C4-2B (cell line): Measurements from ENCODE around the gene CPB2.

ENCODE experiments used
- H3K27ac ChIP-seq: fragments of 450-650 bp; 2 replicates; pipeline ENCODE4 v1.5.1; 2017
- ZFX ChIP-seq: fragments of 450-650 bp; IDR thresholded peaks from 2 replicates; pipeline ENCODE4 v1.6.1; 2017
- TF ChIP-seq, protein P1 (sequence below): fragments of 450-650 bp; conservative IDR thresholded peaks from 2 replicates; pipeline ENCODE4 v1.5.1; 2017; ENCODE audit warnings: mild to moderate bottlenecking

The CPB2 gene

DNA sequence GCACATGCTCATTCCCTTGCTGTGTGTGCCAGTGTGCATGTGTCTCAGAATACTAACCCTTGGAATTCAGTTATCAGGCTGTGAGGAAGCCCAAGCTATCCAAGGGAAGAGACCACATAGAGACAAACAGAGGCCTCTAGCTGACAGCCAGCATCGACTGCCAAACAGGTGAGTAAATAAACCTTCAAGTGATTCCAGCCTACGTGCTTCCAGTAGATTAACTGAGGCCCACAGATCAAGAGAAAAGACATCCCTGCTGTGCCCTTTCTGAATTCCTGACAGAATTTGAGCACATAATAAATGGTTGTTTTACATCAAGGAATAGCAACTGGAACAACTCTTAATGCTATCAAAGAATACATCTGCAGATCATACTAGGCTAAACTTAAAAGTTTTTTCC, 69.8 kb downstream of the CPB2 start:
- no peak overlapping the region for H3K27ac ChIP-seq
- no peak for TF ChIP-seq ZFX
- TF ChIP-seq, protein P1, sequence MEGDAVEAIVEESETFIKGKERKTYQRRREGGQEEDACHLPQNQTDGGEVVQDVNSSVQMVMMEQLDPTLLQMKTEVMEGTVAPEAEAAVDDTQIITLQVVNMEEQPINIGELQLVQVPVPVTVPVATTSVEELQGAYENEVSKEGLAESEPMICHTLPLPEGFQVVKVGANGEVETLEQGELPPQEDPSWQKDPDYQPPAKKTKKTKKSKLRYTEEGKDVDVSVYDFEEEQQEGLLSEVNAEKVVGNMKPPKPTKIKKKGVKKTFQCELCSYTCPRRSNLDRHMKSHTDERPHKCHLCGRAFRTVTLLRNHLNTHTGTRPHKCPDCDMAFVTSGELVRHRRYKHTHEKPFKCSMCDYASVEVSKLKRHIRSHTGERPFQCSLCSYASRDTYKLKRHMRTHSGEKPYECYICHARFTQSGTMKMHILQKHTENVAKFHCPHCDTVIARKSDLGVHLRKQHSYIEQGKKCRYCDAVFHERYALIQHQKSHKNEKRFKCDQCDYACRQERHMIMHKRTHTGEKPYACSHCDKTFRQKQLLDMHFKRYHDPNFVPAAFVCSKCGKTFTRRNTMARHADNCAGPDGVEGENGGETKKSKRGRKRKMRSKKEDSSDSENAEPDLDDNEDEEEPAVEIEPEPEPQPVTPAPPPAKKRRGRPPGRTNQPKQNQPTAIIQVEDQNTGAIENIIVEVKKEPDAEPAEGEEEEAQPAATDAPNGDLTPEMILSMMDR: no peak

DNA sequence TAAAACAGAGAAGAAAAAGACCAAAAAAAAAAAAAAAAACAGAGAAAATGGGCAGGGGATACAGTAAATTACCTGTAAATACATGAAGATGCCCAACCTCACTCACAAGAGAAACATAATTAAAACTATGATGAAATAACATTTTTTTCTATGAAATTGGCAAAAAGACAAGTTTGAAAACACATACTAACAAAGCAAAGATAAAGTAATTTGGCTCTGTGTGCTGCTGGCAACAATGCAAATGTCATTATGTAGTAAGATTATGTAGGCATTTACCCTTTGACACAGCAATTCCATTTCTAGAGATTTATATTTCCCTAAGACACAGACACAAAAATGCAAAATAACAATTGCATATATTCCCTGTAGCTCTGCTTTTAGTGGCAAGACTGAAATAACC, 72.5 kb downstream of the CPB2 start:
- TF ChIP-seq, protein P1: no peak
- TF ChIP-seq ZFX: no peak

DNA sequence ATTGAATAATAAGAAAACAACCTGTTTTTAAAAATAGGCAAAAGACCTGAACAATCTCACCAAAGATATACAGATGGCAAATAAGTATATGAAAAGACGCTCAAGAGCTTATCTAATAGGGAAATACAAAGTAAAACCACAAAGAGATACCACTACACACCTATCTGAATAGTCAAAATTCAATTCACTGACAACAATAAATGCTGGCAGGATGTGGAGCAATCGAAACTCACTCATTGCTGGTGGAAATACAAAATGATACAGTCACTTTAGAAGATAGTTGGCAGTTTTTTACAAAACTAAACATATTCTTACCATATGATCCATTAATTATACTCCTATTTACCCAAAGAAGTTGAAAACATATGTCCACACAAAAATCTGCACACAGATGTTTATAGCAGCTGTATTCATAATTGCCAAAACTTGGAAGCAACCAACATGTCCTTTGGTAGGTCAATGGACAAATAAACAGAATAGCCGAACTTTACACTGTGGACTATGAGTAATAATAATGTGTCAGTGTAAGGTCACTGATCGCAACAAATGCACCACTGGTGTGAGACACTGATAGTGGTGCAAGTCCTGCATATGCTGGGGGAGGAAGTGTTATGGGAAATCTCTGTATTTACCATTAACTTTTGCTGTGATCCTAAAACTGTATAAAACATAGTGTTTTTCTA, 73.1 kb downstream of the CPB2 start:
- TF ChIP-seq, protein P1: no peak
- no peak for TF ChIP-seq ZFX

More for the DNA sequence above, 72.5 kb downstream of the CPB2 start:
- H3K27ac ChIP-seq: no peak overlapping the region

DNA sequence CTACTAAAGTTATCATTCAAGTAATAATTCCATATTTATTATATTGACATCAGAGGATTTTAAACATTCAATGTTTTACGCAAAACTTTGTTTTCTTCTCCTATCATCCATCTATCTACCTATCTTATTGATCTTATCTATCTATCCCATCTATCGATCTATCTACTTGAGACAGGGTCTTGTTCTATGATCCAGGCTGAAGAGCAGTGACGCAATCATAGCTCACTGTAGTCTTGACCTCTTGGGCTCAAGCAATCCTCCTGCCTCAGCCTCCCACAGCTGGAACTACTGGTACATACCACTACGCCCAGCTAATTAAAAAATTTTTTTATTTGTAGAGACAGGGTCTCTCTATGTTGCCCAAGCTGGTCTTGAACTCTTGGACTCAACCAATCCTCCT, 79.7 kb downstream of the CPB2 start:
- no peak for TF ChIP-seq ZFX
- TF ChIP-seq, protein P1: no peak
- no peak overlapping the region for H3K27ac ChIP-seq

More for the DNA sequence above, 73.1 kb downstream of the CPB2 start:
- H3K27ac ChIP-seq: no peak overlapping the region

DNA sequence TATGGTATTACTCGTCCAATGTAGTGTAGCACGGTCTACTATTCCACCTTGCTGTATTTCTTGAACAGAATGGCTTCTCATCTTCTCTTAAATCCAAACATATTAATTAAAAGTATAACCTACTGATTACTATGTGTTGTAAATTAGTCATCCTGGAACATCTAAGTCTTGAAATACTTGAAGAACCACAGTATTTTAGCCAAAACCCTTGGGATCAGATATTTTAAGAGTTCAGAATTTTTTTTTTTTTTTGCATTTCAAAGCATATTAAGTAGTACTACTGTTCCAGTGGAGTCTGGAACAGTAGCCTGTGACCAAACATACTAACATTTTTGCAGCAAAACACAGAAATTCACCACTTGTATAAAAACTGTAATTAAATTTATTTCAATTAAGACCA, 82.4 kb downstream of the CPB2 start:
- TF ChIP-seq, protein P1: no peak
- TF ChIP-seq ZFX: no peak
- H3K27ac ChIP-seq: no peak overlapping the region

DNA sequence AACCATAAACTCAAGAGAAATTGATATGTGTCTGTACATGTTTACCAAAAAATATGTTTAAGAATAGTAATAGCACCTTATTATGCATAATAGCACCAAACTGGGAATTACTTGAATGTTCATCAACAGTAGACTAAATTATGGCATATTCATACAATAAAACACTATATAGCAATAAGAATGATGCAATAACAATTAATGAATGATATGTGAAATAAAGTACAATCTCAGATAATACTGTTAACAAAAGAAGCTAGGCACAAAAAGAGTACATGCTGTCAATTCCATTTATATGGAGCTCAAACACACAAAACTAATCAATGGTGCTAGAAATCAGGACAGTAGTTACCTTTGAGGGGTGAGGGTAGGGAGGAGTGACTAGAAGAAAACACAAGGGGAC, 88.6 kb downstream of the CPB2 start:
- no peak for TF ChIP-seq ZFX
- TF ChIP-seq, protein P1: no peak
- no peak overlapping the region for H3K27ac ChIP-seq

DNA sequence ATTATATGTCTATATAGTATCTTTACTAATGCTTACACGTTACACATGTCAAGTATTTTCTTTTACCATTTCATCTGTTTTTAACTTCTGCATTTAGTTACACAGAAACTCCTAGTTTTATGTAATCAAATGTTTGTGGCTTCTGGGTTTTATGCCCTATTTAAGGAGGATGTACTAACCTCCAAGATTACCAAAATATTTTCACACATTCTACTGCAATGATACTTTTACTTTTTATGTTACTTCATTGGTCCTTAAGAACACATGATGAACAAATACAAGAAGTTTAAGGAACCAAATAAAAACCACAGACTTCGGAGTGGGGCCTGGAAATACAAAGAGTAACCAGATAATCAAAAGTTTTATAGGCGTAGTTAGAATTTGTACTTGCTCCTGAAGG, 89.5 kb downstream of the CPB2 start:
- H3K27ac ChIP-seq: no peak overlapping the region
- TF ChIP-seq ZFX: no peak
- TF ChIP-seq, protein P1: no peak
